WTC11 (cell line): ENCODE data around the gene DHFR2.

ENCODE experiments used
- CTCF ChIP-seq: fragments of 200-600 bp; IDR thresholded peaks from 2 replicates; pipeline ENCODE4 v1.8.0; 2022; ENCODE audit warnings: antibody characterized with exemption
- ERG ChIP-seq: fragments of 250-450 bp; sonication (Bioruptor Pico); IDR thresholded peaks from 2 replicates; pipeline ENCODE4 v1.8.0; 2021; ENCODE audit warnings: mild to moderate bottlenecking
- USF2 ChIP-seq: sonication (generic); formaldehyde crosslinking; IDR thresholded peaks from 2 replicates; pipeline ENCODE4 v1.8.1; 2023; ENCODE audit warnings: mild to moderate bottlenecking, missing genetic modification reagents, moderate library complexity

GRCh38 chr3:94089126-94089525 is 26.4 kb upstream of the DHFR2 start:
- TF ChIP-seq CTCF (no peak), ERG (no peak), USF2 (CRISPR knock-in tag) (no peak)
